ENCODE data around the gene MBTD1. TPM values are rescaled to one million over a fixed set of nuclear protein-coding genes. Genes with fewer than 3 reads are reported as not detected.

MBTD1 gene
- polyA plus RNA-seq, 1 of the 3 experiments (the other 2 are of a cell fraction) = 4.6 TPM

GRCh38 chr17:51261024-51261963 is 1.4 kb upstream of the MBTD1 start:
- CTCF ChIA-PET = interaction anchor here (0.7 to 0.8 kb wide), 2 partner anchors 13 to 108 kb away, joined by 4 read pairs; partner anchors contain the start of gene NME1
- POLR2A ChIA-PET = interaction anchor here (0.7 to 1.4 kb wide), 4 partner anchors 11 to 108 kb away, joined by 3 to 4 read pairs (median 3); partner anchors contain the start of genes NME1 and NME2
- no peak for TF ChIP-seq ELF1 (IDR thresholded peaks at IDR 0.05)
- no peak for TF ChIP-seq CTCF (IDR thresholded peaks at IDR 0.05)
- no peak for TF ChIP-seq JUND (IDR thresholded peaks at IDR 0.05)
- TF ChIP-seq RCOR1 (IDR thresholded peaks at IDR 0.05; ENCODE audit: low read length) = 0 out of 2 replicates have a peak, but pooled peaks have one; percentile 22
- TF ChIP-seq FOXJ3 (CRISPR knock-in tag; IDR thresholded peaks at IDR 0.05) = no peak
- TF ChIP-seq RAD21 (IDR thresholded peaks at IDR 0.05; ENCODE audit: low read length) = no peak
- TF ChIP-seq GATA2 (CRISPR knock-in tag; IDR thresholded peaks at IDR 0.05) = peak; percentile 3; the same call in 1 of the 2 replicates
- TF ChIP-seq IRF3 (IDR thresholded peaks at IDR 0.05; ENCODE audit: low read depth, low read length) = no peak
- 0 out of 2 replicates have a peak, but pooled peaks have one; percentile 11 for TF ChIP-seq MAX (IDR thresholded peaks at IDR 0.05; ENCODE audit: low read depth)
- TF ChIP-seq USF1 (IDR thresholded peaks at IDR 0.05; ENCODE audit: borderline replicate concordance, low read depth) = no peak
- no peak for TF ChIP-seq TAF1 (IDR thresholded peaks at IDR 0.05; ENCODE audit: borderline replicate concordance, low read depth, low read length)
- TF ChIP-seq SIN3A (IDR thresholded peaks at IDR 0.05; ENCODE audit: borderline replicate concordance, low read depth, low read length) = peak; percentile 22; the same call in 1 of the 2 replicates
- no peak for TF ChIP-seq PBX3 (IDR thresholded peaks at IDR 0.05)
- no peak for TF ChIP-seq RFX5 (IDR thresholded peaks at IDR 0.05; ENCODE audit: low read length)
- TF ChIP-seq NFIC (IDR thresholded peaks at IDR 0.05; ENCODE audit: borderline replicate concordance) = no peak
- no peak for TF ChIP-seq USF2 (IDR thresholded peaks at IDR 0.05; ENCODE audit: borderline replicate concordance, low read depth, low read length)
- TF ChIP-seq MEF2A (IDR thresholded peaks at IDR 0.05; ENCODE audit: borderline replicate concordance, low read depth) = no peak
- peak; percentile 4; the same call in 1 of the 2 replicates for TF ChIP-seq MXI1 (IDR thresholded peaks at IDR 0.05; ENCODE audit: low read depth, low read length)
- TF ChIP-seq SMC3 (IDR thresholded peaks at IDR 0.05; ENCODE audit: low read depth, low read length) = no peak
- no peak; the same call in 1 of the 2 replicates for TF ChIP-seq REST (IDR thresholded peaks at IDR 0.05; ENCODE audit: low read depth, low read length)
- TF ChIP-seq FOXM1 (IDR thresholded peaks at IDR 0.05; ENCODE audit: low read depth) = no peak
- TF ChIP-seq CHD2 (IDR thresholded peaks at IDR 0.05; ENCODE audit: low read length, partially characterized antibody) = no peak

More at GRCh38 chr17:51261024-51261963, 1.4 kb upstream of the MBTD1 start:
- Histone ChIP-seq H3K27ac (ENCODE audit: low read depth in 2 of 2, low read length in 1 of 2) (peak overlapping the region; percentile 93 to 97), H3K79me2 (ENCODE audit: insufficient read depth) (peaks cover 94% of the 10 kb centered on the region), H3K4me1 (ENCODE audit: control insufficient read depth in 1 of 2, insufficient read depth in 2 of 2, low read depth in 1 of 2, low read length in 1 of 2) (peaks cover 13 to 31% of the 10 kb centered on the region in 2 experiments; a peak in 3 of 4 replicates), H3K9me3 (no peaks in the 10 kb centered on the region), H3K27me3 (ENCODE audit: insufficient read depth) (no peaks in the 10 kb centered on the region), H3K36me3 (replicated peaks in 1 of 2; ENCODE audit: control insufficient read depth in 1 of 2, insufficient read depth in 2 of 2, low read length in 1 of 2) (peaks cover 40 to 53% of the 10 kb centered on the region in 2 experiments), H3K4me3 (ENCODE audit: low read depth in 2 of 2, low read length in 1 of 2) (peak overlapping the region; percentile 87 to 90), H3K9me2 (no peaks in the 10 kb centered on the region), H3K4me2 (peak overlapping the region; percentile 95), H3K9ac (peak overlapping the region; percentile 83), H3F3A (replicated peaks; ENCODE audit: insufficient read depth) (no peaks in the 10 kb centered on the region), H2AFZ (ENCODE audit: low read depth) (peak overlapping the region; percentile 80; the same call in 1 of the 2 replicates), H4K20me1 (ENCODE audit: insufficient read depth) (peaks cover 55% of the 10 kb centered on the region)
- 8% methylated on average over 40 of the region's 42 CpGs for WGBS (ENCODE audit: low lambda C conversion rate)
- peak; percentile 20 for DNase-seq

All from SK-N-SH (cell line).